DND-41 (cell line): ENCODE data around the gene MICAL2.

Experiments
- EZH2 ChIP-seq: IDR thresholded peaks from 3 replicates; pipeline ENCODE4 v1.6.1; 2012; ENCODE audit warnings: borderline replicate concordance, low read depth, mild to moderate bottlenecking, moderate library complexity, low read length, inconsistent platforms; ENCODE audit not compliant: severe bottlenecking
- TF ChIP-seq, protein P1 (sequence below): IDR thresholded peaks from 2 replicates; pipeline ENCODE4 v1.5.1; 2012; ENCODE audit warnings: borderline replicate concordance, low read length, moderate library complexity, mild to moderate bottlenecking; ENCODE audit not compliant: poor library complexity, severe bottlenecking; ENCODE audit errors: extremely low read depth

- TF ChIP-seq, protein P1, sequence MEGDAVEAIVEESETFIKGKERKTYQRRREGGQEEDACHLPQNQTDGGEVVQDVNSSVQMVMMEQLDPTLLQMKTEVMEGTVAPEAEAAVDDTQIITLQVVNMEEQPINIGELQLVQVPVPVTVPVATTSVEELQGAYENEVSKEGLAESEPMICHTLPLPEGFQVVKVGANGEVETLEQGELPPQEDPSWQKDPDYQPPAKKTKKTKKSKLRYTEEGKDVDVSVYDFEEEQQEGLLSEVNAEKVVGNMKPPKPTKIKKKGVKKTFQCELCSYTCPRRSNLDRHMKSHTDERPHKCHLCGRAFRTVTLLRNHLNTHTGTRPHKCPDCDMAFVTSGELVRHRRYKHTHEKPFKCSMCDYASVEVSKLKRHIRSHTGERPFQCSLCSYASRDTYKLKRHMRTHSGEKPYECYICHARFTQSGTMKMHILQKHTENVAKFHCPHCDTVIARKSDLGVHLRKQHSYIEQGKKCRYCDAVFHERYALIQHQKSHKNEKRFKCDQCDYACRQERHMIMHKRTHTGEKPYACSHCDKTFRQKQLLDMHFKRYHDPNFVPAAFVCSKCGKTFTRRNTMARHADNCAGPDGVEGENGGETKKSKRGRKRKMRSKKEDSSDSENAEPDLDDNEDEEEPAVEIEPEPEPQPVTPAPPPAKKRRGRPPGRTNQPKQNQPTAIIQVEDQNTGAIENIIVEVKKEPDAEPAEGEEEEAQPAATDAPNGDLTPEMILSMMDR: no peak
- no peak for TF ChIP-seq EZH2
These were observed 15.3 kb downstream of the MICAL2 start for GRCh38 chr11:12125609-12126149.
